22Rv1 (cell line): Measurements from ENCODE around the gene FBRSL1.

Experiments used
- H3K27ac ChIP-seq: fragments of 450-650 bp; 2 replicates; pipeline ENCODE4 v1.5.1; 2017
- CTCF ChIP-seq: fragments of 450-650 bp; IDR thresholded peaks from 2 replicates; pipeline ENCODE4 v1.5.1; 2017; ENCODE audit warnings: mild to moderate bottlenecking
- ZFX ChIP-seq: fragments of 450-650 bp; IDR thresholded peaks from 2 replicates; pipeline ENCODE4 v1.6.1; 2017; ENCODE audit warnings: antibody characterized with exemption, borderline replicate concordance

The FBRSL1 gene

GRCh38 chr12:132521712-132522292 is 31.9 kb downstream of the FBRSL1 start:
- no peak overlapping the region for H3K27ac ChIP-seq

GRCh38 chr12:132522592-132523380 is 32.8 kb downstream of the FBRSL1 start:
- H3K27ac ChIP-seq, result no peak overlapping the region
- TF ChIP-seq CTCF (no peak), ZFX (no peak)

More at GRCh38 chr12:132521712-132522292, 31.9 kb downstream of the FBRSL1 start:
- TF ChIP-seq CTCF, result no peak
- TF ChIP-seq ZFX, result no peak

GRCh38 chr12:132523576-132524331 is 33.8 kb downstream of the FBRSL1 start:
- H3K27ac ChIP-seq, result no peak overlapping the region
- TF ChIP-seq ZFX (no peak), CTCF (peak; percentile 98)

- H3K27ac ChIP-seq, result no peak overlapping the region
- no peak for TF ChIP-seq ZFX
- TF ChIP-seq CTCF, result no peak
Measured at GRCh38 chr12:132524405-132524804, 34.5 kb downstream of the FBRSL1 start.

- TF ChIP-seq CTCF (no peak), ZFX (no peak)
- no peak overlapping the region for H3K27ac ChIP-seq
Measured at GRCh38 chr12:132525011-132525832, 35.3 kb downstream of the FBRSL1 start.

GRCh38 chr12:132525833-132526455 is 36.0 kb downstream of the FBRSL1 start:
- TF ChIP-seq ZFX (no peak), CTCF (no peak)
- no peak overlapping the region for H3K27ac ChIP-seq
